GM12865 (cell line): Measurements from ENCODE around the gene ITIH3.

Experiments
- DNase-seq: peaks from one replicate; pipeline ENCODE4 v3.0.0; 2010; ENCODE audit warnings: low read depth
- H3K4me3 ChIP-seq: 2 replicates; pipeline ENCODE4 v1.5.1; 2011; ENCODE audit warnings: mild to moderate bottlenecking, low read depth, low read length, control low read depth
- CTCF ChIP-seq: IDR thresholded peaks from 2 replicates; pipeline ENCODE4 v1.5.1; 2011; ENCODE audit warnings: low read length, control low read depth, low read depth, inconsistent platforms; ENCODE audit not compliant: insufficient read depth; ENCODE audit errors: missing control alignments

The ITIH3 gene

DNA sequence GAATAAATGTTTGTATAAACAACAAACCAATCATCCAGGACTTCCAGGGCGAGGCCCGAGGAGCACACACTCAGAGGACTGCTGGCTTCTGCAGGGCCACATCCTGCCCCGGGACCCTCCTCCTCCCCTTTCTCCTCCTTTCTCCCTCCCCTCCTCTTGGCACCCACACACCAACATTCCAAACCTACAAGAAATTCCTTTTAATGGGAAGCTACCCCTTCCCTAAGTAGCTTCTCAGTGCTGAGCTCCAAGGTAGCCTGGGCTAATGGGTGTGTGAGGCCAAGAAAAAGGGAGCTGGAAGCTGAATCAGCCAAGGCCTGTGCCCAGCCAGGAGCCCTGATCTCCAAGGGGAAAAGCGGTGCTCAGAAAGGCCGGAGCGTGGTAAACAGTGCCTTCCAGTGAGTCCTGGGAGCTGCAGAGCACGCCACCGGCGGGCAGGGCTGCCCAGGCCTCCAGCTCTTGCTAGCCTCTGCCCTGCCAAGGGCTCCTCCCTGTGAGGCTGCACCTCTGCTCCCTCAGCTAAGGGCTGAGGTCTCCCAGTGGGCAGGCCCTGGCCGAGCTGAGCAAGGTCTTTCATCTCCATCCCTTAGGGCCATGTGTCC is 3.9 kb downstream of the ITIH3 start:
- no peak overlapping the region for H3K4me3 ChIP-seq
- DNase-seq = no peak
- TF ChIP-seq CTCF = no peak

GRCh38 chr3:52798978-52799476 is 4.4 kb downstream of the ITIH3 start:
- no peak overlapping the region for H3K4me3 ChIP-seq
- TF ChIP-seq CTCF = peak; percentile 67
- DNase-seq = peak; percentile 45

DNA sequence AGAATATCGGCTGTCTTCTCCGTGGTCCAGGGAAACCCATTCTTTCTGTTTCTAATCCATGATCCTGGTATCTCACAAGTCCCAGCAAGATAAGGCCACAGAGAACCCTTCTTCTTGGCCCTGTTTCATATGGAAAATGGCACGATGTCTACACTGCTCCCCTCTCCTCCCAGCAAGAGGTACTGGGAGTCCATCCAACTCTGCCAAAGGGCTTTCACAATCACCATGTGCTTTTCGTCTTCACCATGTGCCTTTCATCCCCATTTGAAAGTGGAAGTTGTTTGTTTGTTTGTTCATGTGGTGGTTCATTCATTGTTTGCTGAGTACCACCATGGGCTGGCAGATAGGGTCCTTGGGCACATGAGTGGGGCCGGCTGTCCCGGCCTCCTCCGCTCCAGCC is 5.5 kb downstream of the ITIH3 start:
- no peak for TF ChIP-seq CTCF
- no peak overlapping the region for H3K4me3 ChIP-seq
- no peak for DNase-seq

DNA sequence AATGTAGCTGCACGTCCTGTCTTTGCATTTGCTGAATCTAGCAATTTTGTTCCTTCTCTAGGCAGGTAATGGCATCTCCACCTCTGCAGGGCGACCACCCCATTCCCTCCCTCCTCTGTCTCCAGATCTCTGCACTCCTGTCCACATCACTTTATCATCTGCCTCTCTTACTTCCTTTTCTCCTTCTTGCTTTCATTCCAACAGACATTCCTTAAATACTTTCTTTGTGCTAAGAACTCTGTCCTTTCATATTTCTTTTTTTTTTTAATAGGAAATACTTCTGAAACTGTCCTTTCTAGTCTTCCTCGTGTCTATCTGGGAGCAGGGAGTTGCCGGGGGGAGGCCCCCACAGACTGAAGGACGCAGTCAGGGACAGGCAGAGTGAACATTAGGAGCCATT is 7.2 kb downstream of the ITIH3 start:
- no peak for TF ChIP-seq CTCF
- no peak for DNase-seq
- H3K4me3 ChIP-seq = no peak overlapping the region

- no peak overlapping the region for H3K4me3 ChIP-seq
- no peak for DNase-seq
- no peak for TF ChIP-seq CTCF
These were observed 10.9 kb downstream of the ITIH3 start for GRCh38 chr3:52805270-52806039.

GRCh38 chr3:52809149-52809548 is 14.6 kb downstream of the ITIH3 start:
- no peak for DNase-seq
- H3K4me3 ChIP-seq = no peak overlapping the region
- no peak for TF ChIP-seq CTCF
